ENCODE data around the gene CD48.
"Not testable (repeated sequence)": the region's sequence is repeated elsewhere in the genome, so short reads cannot be mapped to it uniquely, and the experiment has no call there.

CD48 gene

DNA sequence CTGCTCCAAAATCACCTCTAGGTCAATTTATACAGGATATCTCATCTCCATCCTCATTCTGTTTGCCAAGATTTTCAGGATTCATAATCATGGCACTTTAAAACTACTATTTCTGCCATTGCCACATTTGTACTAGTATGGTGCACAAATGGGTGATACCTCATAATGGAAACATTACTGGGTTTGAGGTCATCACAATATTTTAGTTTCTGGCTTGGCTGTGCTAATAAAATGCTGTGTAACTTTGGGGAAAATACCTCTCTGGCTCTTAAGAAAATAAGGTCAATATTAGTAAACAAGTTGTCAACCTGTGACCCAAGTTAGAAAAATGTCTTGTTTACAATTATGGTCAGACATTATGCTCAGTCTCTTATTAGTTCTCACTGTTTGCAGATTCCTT lies 22.7 kb upstream of the CD48 start:
- Mint-ChIP-seq H3K36me3 (peaks cover 29% of the 10 kb centered on the region), H3K4me1 (peaks cover 45% of the 10 kb centered on the region), H3K4me3 (no peak overlapping the region), H3K27ac (no peak overlapping the region), H3K27me3 (no peaks in the 10 kb centered on the region), H3K9me3 (peaks cover 33% of the 10 kb centered on the region)
- DNase-seq: no peak
- CTCF ChIA-PET: interaction anchor here (0.8 to 1.9 kb wide), 8 partner anchors 33 to 217 kb away, joined by 3 to 7 read pairs (median 4); partner anchors contain the start of gene LY9

GRCh38 chr1:160733898-160734297 lies 22.3 kb upstream of the CD48 start:
- Mint-ChIP-seq H3K4me1 (peaks cover 40% of the 10 kb centered on the region), H3K9me3 (peaks cover 33% of the 10 kb centered on the region), H3K27me3 (no peaks in the 10 kb centered on the region), H3K4me3 (no peak overlapping the region), H3K36me3 (peaks cover 29% of the 10 kb centered on the region), H3K27ac (peak overlapping the region; percentile 75)
- CTCF ChIA-PET: interaction anchor here (0.8 to 1.9 kb wide), 10 partner anchors 23 to 218 kb away, joined by 3 to 7 read pairs (median 3); partner anchors contain the start of gene LY9
- no peak for DNase-seq

GRCh38 chr1:160731990-160732389 lies 20.4 kb upstream of the CD48 start:
- peaks cover 29% of the 10 kb centered on the region for H3K9me3 Mint-ChIP-seq
- no peak overlapping the region for H3K4me3 Mint-ChIP-seq
- H3K27ac Mint-ChIP-seq: no peak overlapping the region
- H3K27me3 Mint-ChIP-seq: no peaks in the 10 kb centered on the region
- H3K36me3 Mint-ChIP-seq: peaks cover 26% of the 10 kb centered on the region
- no peak for DNase-seq
- CTCF ChIA-PET: interaction anchor here (2.1 kb wide), 1 partner anchor 36 kb away, joined by 6 read pairs; no protein-coding TSS in a partner anchor
- peaks cover 32% of the 10 kb centered on the region for H3K4me1 Mint-ChIP-seq

GRCh38 chr1:160731564-160731963 lies 19.9 kb upstream of the CD48 start:
- not testable (repeated sequence) for H3K27me3 Mint-ChIP-seq, H3K27ac Mint-ChIP-seq, H3K4me3 Mint-ChIP-seq, DNase-seq
- CTCF ChIA-PET: interaction anchor here (2.1 kb wide), 1 partner anchor 37 kb away, joined by 6 read pairs; no protein-coding TSS in a partner anchor
- peaks cover 25% of the 10 kb centered on the region for H3K9me3 Mint-ChIP-seq
- H3K4me1 Mint-ChIP-seq: peaks cover 32% of the 10 kb centered on the region
- peaks cover 23% of the 10 kb centered on the region for H3K36me3 Mint-ChIP-seq

GRCh38 chr1:160727316-160727640 lies 15.7 kb upstream of the CD48 start:
- H3K4me3 Mint-ChIP-seq: no peak overlapping the region
- H3K4me1 Mint-ChIP-seq: peaks cover 25% of the 10 kb centered on the region
- peaks cover 6% of the 10 kb centered on the region for H3K9me3 Mint-ChIP-seq
- DNase-seq: no peak
- H3K27me3 Mint-ChIP-seq: no peaks in the 10 kb centered on the region
- H3K27ac Mint-ChIP-seq: no peak overlapping the region
- CTCF ChIA-PET: interaction anchor here (0.7 to 8.0 kb wide), 21 partner anchors 11 to 226 kb away, joined by 3 to 240 read pairs (median 5); partner anchors contain the start of genes CD48, ITLN2, LY9 and SLAMF7
- H3K36me3 Mint-ChIP-seq: peaks cover 3% of the 10 kb centered on the region

DNA sequence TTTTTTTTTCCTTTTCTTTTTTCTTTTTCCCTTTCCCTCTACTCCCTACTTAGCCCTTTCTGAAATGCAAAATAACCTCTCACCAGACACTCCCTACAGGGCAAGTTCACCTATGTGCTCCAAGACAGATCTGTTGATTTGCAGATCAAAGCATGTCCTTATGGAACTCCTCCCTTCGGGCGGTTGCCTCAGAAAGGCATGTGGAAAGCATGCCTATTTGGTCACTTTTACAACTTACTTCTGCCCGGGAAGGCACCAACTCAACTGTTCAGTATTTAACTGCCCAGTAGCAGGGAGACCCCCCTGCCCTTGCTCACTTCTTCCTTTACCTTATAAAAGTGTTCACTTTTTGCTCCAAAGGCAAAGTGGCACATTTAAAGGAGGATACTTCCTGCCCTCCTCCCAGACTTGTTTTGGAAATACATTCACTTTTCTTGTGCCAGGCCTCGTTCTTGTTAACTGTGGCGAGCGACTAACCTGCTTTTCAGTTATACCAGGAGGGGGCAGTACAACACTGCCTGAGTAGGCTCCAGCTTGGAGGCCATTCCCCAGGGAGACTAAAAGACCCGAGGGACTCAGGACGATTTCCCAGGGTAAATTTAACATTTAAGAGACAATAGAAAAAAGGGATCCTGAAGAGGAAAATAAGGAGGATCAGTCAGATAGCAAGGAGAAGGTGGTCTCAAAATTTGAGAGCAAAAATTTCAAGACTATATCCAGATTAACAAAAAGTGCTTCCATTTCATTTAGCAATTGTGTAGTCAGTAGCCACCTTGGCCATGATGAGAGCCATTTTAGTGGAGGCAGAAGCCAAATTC lies 15.1 kb upstream of the CD48 start:
- peak; percentile 75 for DNase-seq
- peaks cover 3% of the 10 kb centered on the region for H3K36me3 Mint-ChIP-seq

DNA sequence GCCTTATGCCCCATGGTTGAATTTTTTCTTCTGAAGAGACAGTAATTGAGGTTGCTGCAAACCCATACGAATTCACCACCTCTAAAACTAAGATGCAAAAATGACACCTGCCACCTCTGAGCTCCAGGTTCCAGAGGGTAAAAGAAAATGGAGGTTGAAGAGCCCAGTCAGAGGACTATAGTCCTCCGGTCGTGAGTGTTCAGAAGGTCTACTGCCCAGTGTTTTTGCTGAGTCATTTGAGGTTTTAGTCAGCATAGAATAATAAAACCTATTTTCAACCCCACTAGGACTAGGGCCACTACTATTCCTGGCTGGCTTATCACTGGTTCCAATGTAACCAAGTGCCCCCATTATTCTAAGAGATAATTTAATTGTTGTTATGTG lies 14.5 kb upstream of the CD48 start:
- Mint-ChIP-seq H3K36me3 (no peaks in the 10 kb centered on the region), H3K4me1 (peaks cover 21% of the 10 kb centered on the region), H3K27me3 (no peaks in the 10 kb centered on the region), H3K27ac (no peak overlapping the region), H3K4me3 (no peak overlapping the region), H3K9me3 (no peaks in the 10 kb centered on the region)
- CTCF ChIA-PET: interaction anchor here (1.1 to 8.0 kb wide), 18 partner anchors 10 to 265 kb away, joined by 3 to 240 read pairs (median 22); partner anchors contain the start of genes CD48, ITLN2 and SLAMF7
- DNase-seq: no peak

More for the DNA sequence above, 15.1 kb upstream of the CD48 start:
- H3K27me3 Mint-ChIP-seq: no peaks in the 10 kb centered on the region
- CTCF ChIA-PET: interaction anchor here (0.7 to 8.0 kb wide), 27 partner anchors 10 to 264 kb away, joined by 3 to 240 read pairs (median 6); partner anchors contain the start of genes CD48, ITLN2, LY9 and SLAMF7
- H3K4me3 Mint-ChIP-seq: no peak overlapping the region
- H3K4me1 Mint-ChIP-seq: peaks cover 22% of the 10 kb centered on the region
- no peak overlapping the region for H3K27ac Mint-ChIP-seq
- peaks cover 3% of the 10 kb centered on the region for H3K9me3 Mint-ChIP-seq

DNA sequence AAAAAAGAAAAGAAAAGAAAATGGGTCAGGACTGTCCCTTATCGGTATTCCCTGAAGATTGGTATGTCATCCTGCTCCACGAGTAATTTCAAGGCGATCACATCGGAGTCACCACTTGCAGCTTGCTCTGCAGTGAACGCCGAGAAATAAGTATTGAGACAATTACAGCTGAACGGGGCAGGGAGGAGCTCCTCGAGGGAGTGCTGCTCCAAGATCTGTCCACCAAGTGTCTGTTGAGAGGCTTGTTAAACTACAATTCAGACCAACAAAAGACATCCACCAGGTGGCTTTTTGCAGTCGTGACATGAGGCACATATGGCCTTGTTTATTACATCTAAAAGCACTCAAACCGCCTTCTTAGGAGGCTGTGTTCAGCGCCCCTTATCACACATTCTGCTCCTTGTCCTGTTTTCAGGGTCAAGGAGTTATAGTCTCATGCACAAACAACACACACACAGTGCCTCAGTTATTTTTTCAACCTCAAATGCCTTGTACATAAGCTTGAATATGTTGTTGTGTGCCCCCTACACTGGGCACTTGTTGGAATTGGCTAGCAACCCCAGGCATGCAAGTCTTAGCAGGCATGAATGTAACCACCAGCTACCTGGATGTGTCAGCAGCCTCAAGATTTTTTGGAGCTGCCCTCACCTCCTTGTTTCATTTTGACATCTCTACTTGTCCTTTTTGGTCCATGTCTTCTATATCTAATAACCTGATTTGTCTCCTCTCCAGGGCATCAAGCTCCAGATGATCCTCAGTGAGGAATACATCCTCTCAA lies 13.0 kb upstream of the CD48 start:
- Mint-ChIP-seq H3K9me3 (no peaks in the 10 kb centered on the region), H3K27me3 (no peaks in the 10 kb centered on the region), H3K36me3 (no peaks in the 10 kb centered on the region), H3K4me3 (no peak overlapping the region), H3K4me1 (peaks cover 29% of the 10 kb centered on the region), H3K27ac (no peak overlapping the region)
- CTCF ChIA-PET: interaction anchor here (0.7 to 8.0 kb wide), 24 partner anchors 9 to 296 kb away, joined by 3 to 240 read pairs (median 10); partner anchors contain the start of genes CD48, ITLN1, ITLN2 and LY9
- DNase-seq: no peak

DNA sequence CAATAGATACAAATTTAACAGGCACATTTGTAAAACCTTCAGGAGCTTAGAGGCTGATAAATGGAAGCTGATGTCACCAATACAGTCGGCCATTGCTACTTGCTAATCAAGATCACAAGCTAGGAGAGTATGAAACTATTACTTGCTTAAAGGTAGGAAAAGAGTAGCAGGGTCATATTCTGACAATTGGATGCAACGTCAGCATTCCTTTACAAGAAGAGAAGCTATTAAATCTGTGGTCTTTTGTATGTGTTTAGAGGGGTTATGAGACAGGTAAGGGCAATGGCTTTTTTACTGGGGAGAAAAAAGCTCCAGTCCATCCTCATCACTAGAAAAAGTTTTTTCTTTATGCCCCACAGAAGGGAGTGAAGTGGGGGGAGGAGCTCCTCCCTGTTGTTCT lies 11.7 kb upstream of the CD48 start:
- H3K27ac Mint-ChIP-seq: no peak overlapping the region
- no peaks in the 10 kb centered on the region for H3K36me3 Mint-ChIP-seq
- no peak overlapping the region for H3K4me3 Mint-ChIP-seq
- CTCF ChIA-PET: interaction anchor here (0.8 to 8.0 kb wide), 15 partner anchors 11 to 230 kb away, joined by 3 to 240 read pairs (median 4); partner anchors contain the start of genes CD48, ITLN2, LY9 and SLAMF7
- peaks cover 29% of the 10 kb centered on the region for H3K4me1 Mint-ChIP-seq
- no peaks in the 10 kb centered on the region for H3K9me3 Mint-ChIP-seq
- peaks cover 3% of the 10 kb centered on the region for H3K27me3 Mint-ChIP-seq
- no peak for DNase-seq

- Mint-ChIP-seq H3K27ac (no peak overlapping the region), H3K36me3 (no peaks in the 10 kb centered on the region), H3K9me3 (no peaks in the 10 kb centered on the region), H3K27me3 (peaks cover 3% of the 10 kb centered on the region), H3K4me1 (peaks cover 30% of the 10 kb centered on the region), H3K4me3 (no peak overlapping the region)
- CTCF ChIA-PET: interaction anchor here (0.8 to 8.0 kb wide), 14 partner anchors 15 to 231 kb away, joined by 3 to 240 read pairs (median 4); partner anchors contain the start of genes ITLN2, LY9 and SLAMF7
- DNase-seq: no peak
These were observed 11.1 kb upstream of the CD48 start for GRCh38 chr1:160722726-160723125.

GRCh38 chr1:160721473-160721872 lies 9.9 kb upstream of the CD48 start:
- CTCF ChIA-PET: interaction anchor here (7.5 kb wide), 1 partner anchor 40 kb away, joined by 107 read pairs; no protein-coding TSS in a partner anchor
- peaks cover 9% of the 10 kb centered on the region for H3K27me3 Mint-ChIP-seq
- no peak overlapping the region for H3K27ac Mint-ChIP-seq
- H3K4me3 Mint-ChIP-seq: no peak overlapping the region
- no peaks in the 10 kb centered on the region for H3K9me3 Mint-ChIP-seq
- H3K36me3 Mint-ChIP-seq: no peaks in the 10 kb centered on the region
- no peak for DNase-seq
- peaks cover 41% of the 10 kb centered on the region for H3K4me1 Mint-ChIP-seq

DNA sequence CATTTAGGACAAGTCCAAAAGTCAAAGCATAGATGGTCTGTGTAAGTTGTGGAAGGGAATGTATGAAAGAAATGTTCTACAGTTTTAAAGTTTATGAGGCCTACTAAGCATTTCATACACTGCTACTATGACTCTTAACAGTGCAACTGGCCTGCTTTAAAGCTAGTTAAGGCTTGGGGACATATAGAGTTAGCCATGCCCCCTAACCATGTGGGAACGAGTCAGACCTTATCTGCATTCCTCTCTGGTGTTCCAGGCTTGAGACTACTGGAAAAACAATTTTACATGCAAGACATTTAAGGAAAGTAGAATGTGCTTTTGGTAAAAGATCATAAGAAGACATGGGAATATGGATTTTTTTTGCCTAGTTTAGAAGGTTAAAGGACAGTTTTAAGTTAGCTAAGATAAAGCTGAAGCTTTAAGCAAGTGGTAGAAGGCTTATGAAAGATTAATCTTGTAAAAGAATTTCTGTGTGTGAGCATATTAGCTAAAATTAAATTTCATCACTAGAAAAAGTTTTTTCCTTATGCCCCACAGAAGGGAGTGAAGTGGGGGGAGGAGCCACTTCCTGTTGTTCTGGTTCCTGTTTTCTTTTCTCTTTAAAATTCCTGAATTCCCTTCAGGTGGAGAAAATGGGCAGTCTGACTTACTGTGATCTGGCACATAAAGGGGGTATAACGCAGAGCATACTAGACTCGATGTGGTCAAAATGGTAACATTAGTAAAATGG lies 8.9 kb upstream of the CD48 start:
- H3K4me3 Mint-ChIP-seq: no peak overlapping the region
- CTCF ChIA-PET: interaction anchor here (1.0 to 1.2 kb wide), 3 partner anchors 28 to 55 kb away, joined by 3 to 4 read pairs (median 3); no protein-coding TSS in a partner anchor
- DNase-seq: no peak
- no peaks in the 10 kb centered on the region for H3K36me3 Mint-ChIP-seq
- H3K9me3 Mint-ChIP-seq: no peaks in the 10 kb centered on the region
- H3K27ac Mint-ChIP-seq: no peak overlapping the region
- peaks cover 9% of the 10 kb centered on the region for H3K27me3 Mint-ChIP-seq
- H3K4me1 Mint-ChIP-seq: peaks cover 43% of the 10 kb centered on the region

DNA sequence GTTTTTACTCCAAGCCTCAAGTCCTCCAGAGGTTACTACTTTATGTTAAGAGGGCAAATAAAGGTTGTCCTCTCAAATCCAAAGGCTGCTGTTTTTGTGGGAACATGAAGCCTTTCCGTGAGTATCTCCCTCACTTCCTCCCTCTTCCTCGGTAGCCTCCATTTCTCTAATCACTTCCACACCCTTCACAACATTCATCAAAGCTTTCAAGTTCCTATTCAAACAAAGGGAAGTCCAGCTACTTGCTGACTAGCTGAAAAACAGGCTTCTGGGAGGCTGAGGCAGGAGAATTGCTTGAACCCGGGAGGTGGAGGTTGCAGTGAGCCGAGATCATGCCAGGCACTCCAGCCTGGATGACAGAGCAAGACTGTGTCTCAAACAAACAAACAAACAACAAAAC lies 6.6 kb upstream of the CD48 start:
- Mint-ChIP-seq H3K27ac (no peak overlapping the region), H3K4me3 (no peak overlapping the region), H3K27me3 (peaks cover 9% of the 10 kb centered on the region), H3K9me3 (no peaks in the 10 kb centered on the region), H3K4me1 (peaks cover 41% of the 10 kb centered on the region), H3K36me3 (no peaks in the 10 kb centered on the region)
- CTCF ChIA-PET: no interaction called here
- DNase-seq: no peak
